GM21723 (cell line): ENCODE measurements around the gene KRTAP5-7.
"Not testable (repeated sequence)": the region's sequence is repeated elsewhere in the genome, so short reads cannot be mapped to it uniquely, and the experiment has no call there.

Source experiments
- ATAC-seq: cut with Tn5 transposase; IDR thresholded peaks from one replicate; pipeline ENCODE4 v1.9.1; 2021; ENCODE audit warnings: mild to moderate bottlenecking, moderate library complexity; ENCODE audit not compliant: unreplicated experiment

KRTAP5-7 gene

GRCh38 chr11:71526796-71527575, at the start of gene KRTAP5-7:
KRTAP5-7 (plus strand) TSS chr11:71527267; CDS start chr11:71527301, 34 bp downstream.
- ATAC-seq = not testable (repeated sequence)

GRCh38 chr11:71477641-71478527, 49.2 kb upstream of the KRTAP5-7 start:
- ATAC-seq = no peak

GRCh38 chr11:71478528-71478840, 48.6 kb upstream of the KRTAP5-7 start:
- ATAC-seq = no peak

GRCh38 chr11:71481101-71481960, 45.7 kb upstream of the KRTAP5-7 start:
- ATAC-seq = no peak

GRCh38 chr11:71482216-71482615, 44.9 kb upstream of the KRTAP5-7 start:
- no peak for ATAC-seq

- ATAC-seq = no peak
Measured at GRCh38 chr11:71482746-71483364, 44.2 kb upstream of the KRTAP5-7 start.

GRCh38 chr11:71483692-71484091, 43.4 kb upstream of the KRTAP5-7 start:
- ATAC-seq = no peak

GRCh38 chr11:71484248-71485062, 42.6 kb upstream of the KRTAP5-7 start:
- no peak for ATAC-seq

- no peak for ATAC-seq
Measured at GRCh38 chr11:71485063-71485399, 42.0 kb upstream of the KRTAP5-7 start.

GRCh38 chr11:71485466-71485865, 41.6 kb upstream of the KRTAP5-7 start:
- ATAC-seq = no peak

GRCh38 chr11:71486320-71486719, 40.7 kb upstream of the KRTAP5-7 start:
- no peak for ATAC-seq

GRCh38 chr11:71488681-71489270, 38.3 kb upstream of the KRTAP5-7 start:
- no peak for ATAC-seq

- peak; percentile 57 for ATAC-seq
Measured at GRCh38 chr11:71489311-71490043, 37.6 kb upstream of the KRTAP5-7 start.

- no peak for ATAC-seq
Measured at GRCh38 chr11:71490044-71490730, 36.9 kb upstream of the KRTAP5-7 start.

- no peak for ATAC-seq
Measured at GRCh38 chr11:71490731-71491390, 36.2 kb upstream of the KRTAP5-7 start.

GRCh38 chr11:71491531-71491930, 35.5 kb upstream of the KRTAP5-7 start:
- no peak for ATAC-seq

- ATAC-seq = no peak
Measured at GRCh38 chr11:71491940-71492339, 35.1 kb upstream of the KRTAP5-7 start.
